ENCODE results near the gene LHFPL2.

Gene LHFPL2

GRCh38 chr5:78604689-78605285 is 43.8 kb downstream of the LHFPL2 start:
- peaks cover 27% of the 10 kb centered on the region for H3K36me3 ChIP-seq (ENCODE audit: low read length)
- H3K9me3 ChIP-seq (ENCODE audit: insufficient read depth, low read length), result no peaks in the 10 kb centered on the region
- H3K4me3 ChIP-seq (ENCODE audit: insufficient read depth, low read length, poor library complexity, severe bottlenecking), result no peak overlapping the region
- H3K27ac ChIP-seq (ENCODE audit: low read depth, low read length), result no peak overlapping the region
- H3K4me2 ChIP-seq (ENCODE audit: low read depth, low read length, poor library complexity, severe bottlenecking), result no peak overlapping the region
- TF ChIP-seq CTCF (IDR thresholded peaks at IDR 0.05; ENCODE audit: insufficient read depth, low read length, poor library complexity, severe bottlenecking), result no peak
- H3K79me2 ChIP-seq (ENCODE audit: insufficient read depth, low read length), result peaks cover 77% of the 10 kb centered on the region
- H3K9me2 ChIP-seq (replicated peaks; ENCODE audit: insufficient read depth, low read length), result no peaks in the 10 kb centered on the region
- H2AFZ ChIP-seq (ENCODE audit: low read depth, low read length, severe bottlenecking), result no peak overlapping the region
- H3F3A ChIP-seq (ENCODE audit: insufficient read depth), result peaks cover 5% of the 10 kb centered on the region; the same call in 1 of the 2 replicates
- no peak overlapping the region for H3K9ac ChIP-seq (ENCODE audit: low read length)
- no peaks in the 10 kb centered on the region for H4K20me1 ChIP-seq (ENCODE audit: low read depth, low read length)
- H3K27me3 ChIP-seq (ENCODE audit: low read length), result no peaks in the 10 kb centered on the region

GRCh38 chr5:78603636-78604175 is 44.9 kb downstream of the LHFPL2 start:
- Histone ChIP-seq H3K79me2 (ENCODE audit: insufficient read depth, low read length) (peaks cover 81% of the 10 kb centered on the region), H3K27ac (ENCODE audit: low read depth, low read length) (no peak overlapping the region), H3K27me3 (ENCODE audit: low read length) (no peaks in the 10 kb centered on the region), H3K36me3 (ENCODE audit: low read length) (peaks cover 27% of the 10 kb centered on the region), H3K9me2 (replicated peaks; ENCODE audit: insufficient read depth, low read length) (no peaks in the 10 kb centered on the region), H2AFZ (ENCODE audit: low read depth, low read length, severe bottlenecking) (no peak overlapping the region), H4K20me1 (ENCODE audit: low read depth, low read length) (no peaks in the 10 kb centered on the region), H3K9ac (ENCODE audit: low read length) (no peak overlapping the region), H3K4me2 (ENCODE audit: low read depth, low read length, poor library complexity, severe bottlenecking) (no peak overlapping the region), H3K4me3 (ENCODE audit: insufficient read depth, low read length, poor library complexity, severe bottlenecking) (no peak overlapping the region), H3K9me3 (ENCODE audit: insufficient read depth, low read length) (no peaks in the 10 kb centered on the region), H3F3A (ENCODE audit: insufficient read depth) (peaks cover 5% of the 10 kb centered on the region; the same call in 1 of the 2 replicates)
- TF ChIP-seq CTCF (IDR thresholded peaks at IDR 0.05; ENCODE audit: insufficient read depth, low read length, poor library complexity, severe bottlenecking) (no peak), EZH2phosphoT487 (conservative IDR thresholded peaks at IDR 0.05; ENCODE audit: low read length) (no peak)

GRCh38 chr5:78602400-78602799 is 46.2 kb downstream of the LHFPL2 start:
- Histone ChIP-seq H2AFZ (ENCODE audit: low read depth, low read length, severe bottlenecking) (no peak overlapping the region), H3K36me3 (ENCODE audit: low read length) (peaks cover 29% of the 10 kb centered on the region), H3F3A (ENCODE audit: insufficient read depth) (peaks cover 5% of the 10 kb centered on the region; the same call in 1 of the 2 replicates), H3K4me2 (ENCODE audit: low read depth, low read length, poor library complexity, severe bottlenecking) (no peak overlapping the region), H3K4me3 (ENCODE audit: insufficient read depth, low read length, poor library complexity, severe bottlenecking) (no peak overlapping the region), H3K9me3 (ENCODE audit: insufficient read depth, low read length) (no peaks in the 10 kb centered on the region), H3K9ac (ENCODE audit: low read length) (no peak overlapping the region), H3K9me2 (replicated peaks; ENCODE audit: insufficient read depth, low read length) (no peaks in the 10 kb centered on the region), H4K20me1 (ENCODE audit: low read depth, low read length) (no peaks in the 10 kb centered on the region), H3K27me3 (ENCODE audit: low read length) (no peaks in the 10 kb centered on the region), H3K27ac (ENCODE audit: low read depth, low read length) (no peak overlapping the region), H3K79me2 (ENCODE audit: insufficient read depth, low read length) (peaks cover 89% of the 10 kb centered on the region)
- TF ChIP-seq CTCF (IDR thresholded peaks at IDR 0.05; ENCODE audit: insufficient read depth, low read length, poor library complexity, severe bottlenecking) (no peak), EZH2phosphoT487 (conservative IDR thresholded peaks at IDR 0.05; ENCODE audit: low read length) (no peak)
